ENCODE measurements around the gene CLCN7. TPM values are rescaled to one million over a fixed set of nuclear protein-coding genes. Genes with fewer than 3 reads are reported as not detected.

CLCN7 gene
- total and polyA plus RNA-seq, 2 of the 13 experiments (the other 11 are each of a cell fraction or from before 2014, with no cell fraction given): 24.6 to 25.1 TPM

GRCh38 chr16:1435921-1436697, 38.7 kb downstream of the CLCN7 start (continued):
- TF ChIP-seq NPAS2 (CRISPR knock-in tag; IDR thresholded peaks at IDR 0.05; ENCODE audit: borderline replicate concordance): no peak
- TF ChIP-seq EED (CRISPR knock-in tag; IDR thresholded peaks at IDR 0.05): no peak
- no peak for TF ChIP-seq MAFG (CRISPR knock-in tag; IDR thresholded peaks at IDR 0.05)
- no peak for TF ChIP-seq ZNF670 (CRISPR knock-in tag; IDR thresholded peaks at IDR 0.05; ENCODE audit: borderline replicate concordance)
- peak; percentile 78 for TF ChIP-seq ZNF687 (CRISPR knock-in tag; IDR thresholded peaks at IDR 0.05)
- no peak for TF ChIP-seq ZNF577 (CRISPR knock-in tag; IDR thresholded peaks at IDR 0.05; ENCODE audit: borderline replicate concordance, low read depth)
- TF ChIP-seq KMT2A (CRISPR knock-in tag; IDR thresholded peaks at IDR 0.05): peak; percentile 47; the same call in 1 of the 2 replicates
- no peak for TF ChIP-seq SMARCC2 (IDR thresholded peaks at IDR 0.05)
- no peak for TF ChIP-seq MZF1 (CRISPR knock-in tag; IDR thresholded peaks at IDR 0.05; ENCODE audit: borderline replicate concordance)
- no peak for TF ChIP-seq IKZF1 (IDR thresholded peaks at IDR 0.05)
- TF ChIP-seq ZFP36L1 (CRISPR knock-in tag; IDR thresholded peaks at IDR 0.05): no peak
- no peak for TF ChIP-seq STAT6 (CRISPR knock-in tag; IDR thresholded peaks at IDR 0.05; ENCODE audit: borderline replicate concordance)
- no peak for TF ChIP-seq FOXP1 (IDR thresholded peaks at IDR 0.05)
- TF ChIP-seq FOXP1 (CRISPR knock-in tag; IDR thresholded peaks at IDR 0.05): no peak
- no peak for TF ChIP-seq PBX3 (CRISPR knock-in tag; IDR thresholded peaks at IDR 0.05; ENCODE audit: borderline replicate concordance)
- TF ChIP-seq BCL3 (CRISPR knock-in tag; IDR thresholded peaks at IDR 0.05): peak; percentile 58; the same call in 1 of the 2 replicates
- 0 out of 2 replicates have a peak, but pooled peaks have one; percentile 5 for TF ChIP-seq PPARG (CRISPR knock-in tag; conservative IDR thresholded peaks at IDR 0.05)
- TF ChIP-seq ZNF362 (CRISPR knock-in tag; IDR thresholded peaks at IDR 0.05; ENCODE audit: borderline replicate concordance): no peak
- TF ChIP-seq ZNF775 (CRISPR knock-in tag; IDR thresholded peaks at IDR 0.05; ENCODE audit: borderline replicate concordance): no peak
